Right renal pelvis (tissue), 4 donors: ENCODE data around the gene ADGRG6. TPM values are rescaled to one million over a fixed set of nuclear protein-coding genes. Genes with fewer than 3 reads are reported as not detected.
"Not testable (repeated sequence)": the region's sequence is repeated elsewhere in the genome, so short reads cannot be mapped to it uniquely, and the experiment has no call there.

Experiments used
- DNase-seq, 4 donors: peaks; one replicate each; pipeline ENCODE4 v3.0.0-alpha.2; 2013; ENCODE audit warnings: low read depth in 4 of 4, low spot score in 3 of 4, missing footprints in 1 of 4
- polyA plus RNA-seq, 4 donors: library from polyadenylated mRNA; unstranded; fragments of 120-200 nt; gene quantifications; one replicate each; pipeline ENCODE4 v1.2.1, GENCODE V29; 2013; ENCODE audit not compliant: insufficient read length in 4 of 4

Gene ADGRG6
- polyA plus RNA-seq, 4 donors: 31.5 to 38.3 (median 32.4) TPM

DNA sequence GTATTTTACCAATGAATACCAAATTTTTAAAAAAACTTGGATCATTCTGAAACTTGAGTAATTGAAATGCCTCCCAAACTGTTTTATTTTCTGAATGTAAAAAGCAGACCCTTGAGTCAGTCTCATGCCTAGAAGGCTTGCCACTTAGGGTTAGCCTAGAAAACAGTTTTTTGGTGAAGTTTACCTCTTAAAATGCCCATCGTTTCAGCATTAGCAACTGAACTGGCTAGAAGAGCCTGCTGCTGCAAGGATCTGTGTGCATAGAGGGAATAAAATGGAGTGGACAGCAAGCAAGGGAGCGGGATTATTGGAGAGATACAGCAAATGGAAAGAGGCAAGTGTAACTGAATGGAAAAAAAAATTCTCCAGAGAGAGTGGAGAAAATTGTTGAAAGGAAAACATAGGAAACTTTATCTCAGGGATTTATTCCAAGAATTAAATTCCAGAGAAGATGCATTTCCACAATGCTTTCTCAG lies 40.1 kb downstream of the ADGRG6 start:
- DNase-seq: no peak

DNA sequence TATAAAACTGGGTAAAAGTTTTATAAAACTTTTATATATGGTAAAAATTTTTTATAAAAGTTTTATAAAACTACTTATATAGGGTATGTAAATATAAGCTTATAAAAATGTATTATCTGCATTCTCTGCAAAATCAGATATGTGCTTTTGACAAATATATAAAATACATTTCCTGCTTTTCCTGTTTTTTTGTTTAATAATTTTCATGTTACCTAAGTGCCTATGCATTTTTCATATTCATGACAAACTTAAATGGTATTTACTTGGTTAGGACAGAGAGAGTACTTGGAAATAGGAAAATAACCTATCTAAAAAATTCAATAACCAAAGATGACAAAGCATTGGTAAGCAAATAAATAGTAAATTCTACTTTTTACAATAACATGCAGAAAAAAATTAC lies 41.2 kb downstream of the ADGRG6 start:
- DNase-seq: no peak

DNA sequence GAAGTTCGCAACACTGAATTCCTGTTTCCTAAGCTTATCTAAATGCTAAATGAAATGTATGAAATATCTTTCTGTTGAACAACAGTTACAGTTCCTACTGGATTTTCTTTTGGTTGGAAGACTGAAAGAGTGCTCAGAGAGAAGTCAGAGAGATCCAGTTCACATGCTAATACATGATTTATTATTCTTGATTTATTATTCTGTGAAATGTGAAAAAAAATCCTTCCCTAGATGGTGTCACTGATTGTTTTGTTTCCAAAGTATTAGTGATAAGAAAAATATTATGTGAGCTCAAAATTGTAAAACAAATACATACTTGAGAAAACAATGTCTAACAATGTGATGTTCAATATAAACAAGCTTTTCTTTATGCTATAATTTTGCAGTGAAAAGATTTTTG lies 42.1 kb downstream of the ADGRG6 start:
- DNase-seq: no peak

DNA sequence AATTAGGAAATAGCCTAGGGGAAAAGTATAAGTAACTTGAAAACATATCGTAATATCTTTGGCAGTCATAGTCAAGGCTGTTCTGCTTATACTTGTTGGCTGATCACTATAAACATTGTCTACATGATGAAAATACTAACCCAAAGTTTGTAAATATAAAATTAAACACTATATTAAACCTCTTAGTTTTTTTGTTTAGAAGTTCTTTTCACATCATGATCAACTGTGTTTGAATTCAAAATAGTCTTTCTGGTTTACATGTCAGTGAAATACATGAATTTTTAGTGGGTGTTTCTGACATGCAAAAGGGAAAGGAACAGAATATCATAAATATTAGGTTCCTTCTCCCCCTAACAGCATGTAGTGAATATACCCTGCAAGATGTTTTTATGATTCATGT lies 43.5 kb downstream of the ADGRG6 start:
- DNase-seq: no peak

DNA sequence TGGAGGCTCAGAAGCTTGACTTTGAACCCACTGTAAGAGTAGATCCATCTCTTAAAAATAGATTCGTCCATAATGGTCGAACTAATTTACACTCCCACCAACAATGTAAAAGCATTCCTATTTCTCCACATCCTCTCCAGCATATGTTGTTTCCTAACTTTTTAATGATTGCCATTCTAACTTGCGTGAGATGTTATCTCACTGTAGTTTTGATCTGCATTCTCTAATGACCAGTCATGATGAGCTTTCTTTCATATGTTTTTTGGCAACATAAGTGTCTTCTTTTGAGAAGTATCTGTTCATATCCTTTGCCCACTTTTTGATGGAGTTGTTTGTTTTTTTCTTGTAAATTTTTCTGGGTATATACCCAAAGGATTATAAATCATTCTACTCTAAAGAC lies 44.4 kb downstream of the ADGRG6 start:
- not testable (repeated sequence) for DNase-seq

DNA sequence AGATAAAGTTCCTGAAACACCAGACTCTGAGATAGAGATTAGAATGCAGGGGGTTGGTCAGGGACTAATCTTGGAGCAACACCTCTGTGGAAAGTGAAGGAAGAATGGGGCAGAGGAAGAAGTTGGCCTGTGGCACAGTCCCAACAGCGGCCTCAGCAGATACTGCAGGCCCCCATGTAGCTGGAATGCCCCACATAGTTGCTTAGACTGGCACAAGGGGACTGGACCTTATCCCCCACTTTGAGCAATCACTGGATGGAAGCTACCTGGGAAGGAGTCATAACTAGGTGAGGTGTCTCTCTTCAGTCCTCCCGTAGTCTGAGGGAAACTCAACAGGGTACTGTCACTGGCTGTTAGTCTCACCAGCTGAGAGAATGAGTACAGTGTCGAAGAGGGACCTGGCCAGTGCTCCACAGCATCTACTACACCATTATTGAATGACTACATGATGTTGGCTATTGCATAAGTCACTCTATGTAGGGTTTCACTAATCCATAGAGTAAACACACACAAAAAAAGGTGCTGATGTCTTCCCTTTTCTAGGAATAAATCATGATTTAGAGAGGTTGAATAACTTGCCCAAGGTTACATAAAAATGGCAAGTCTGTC lies 47.5 kb downstream of the ADGRG6 start:
- no peak for DNase-seq

DNA sequence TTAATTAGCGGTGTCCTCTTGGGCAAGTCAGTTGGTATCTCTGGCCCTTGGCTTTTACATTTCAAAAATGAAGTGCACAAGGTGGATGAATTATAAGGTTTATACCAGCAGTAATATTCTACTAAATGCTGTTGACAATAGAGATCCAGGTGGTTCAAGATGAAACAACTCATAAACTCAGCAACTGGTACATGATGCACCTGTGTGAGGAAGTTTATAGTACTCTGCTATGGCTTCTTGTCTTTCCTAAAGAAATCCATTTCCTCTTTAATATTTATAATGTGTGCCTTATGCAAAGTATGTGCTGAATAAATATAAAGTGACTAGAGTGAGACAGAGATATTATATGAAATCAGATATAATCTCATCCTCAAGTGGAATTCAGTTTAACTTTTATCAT lies 48.5 kb downstream of the ADGRG6 start:
- DNase-seq: no peak

DNA sequence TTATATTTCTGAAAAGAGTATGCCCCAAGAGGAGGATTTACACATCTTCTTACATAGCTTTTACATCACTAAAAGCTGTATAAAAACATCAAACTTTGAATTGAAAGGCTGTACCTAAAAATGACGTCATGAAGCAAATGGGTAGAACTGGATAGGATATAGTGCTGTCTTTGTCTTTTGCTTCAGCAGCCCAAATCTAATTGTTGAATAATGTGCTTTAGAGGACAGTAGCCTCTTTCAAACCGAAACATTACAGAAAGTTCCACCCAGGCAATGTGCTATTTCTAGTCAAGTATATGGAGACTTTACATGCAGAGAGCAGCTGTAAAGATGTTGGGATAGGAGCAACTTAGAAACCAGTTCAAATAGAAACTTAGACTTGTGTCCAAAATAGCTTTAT lies 51.9 kb downstream of the ADGRG6 start:
- no peak for DNase-seq

DNA sequence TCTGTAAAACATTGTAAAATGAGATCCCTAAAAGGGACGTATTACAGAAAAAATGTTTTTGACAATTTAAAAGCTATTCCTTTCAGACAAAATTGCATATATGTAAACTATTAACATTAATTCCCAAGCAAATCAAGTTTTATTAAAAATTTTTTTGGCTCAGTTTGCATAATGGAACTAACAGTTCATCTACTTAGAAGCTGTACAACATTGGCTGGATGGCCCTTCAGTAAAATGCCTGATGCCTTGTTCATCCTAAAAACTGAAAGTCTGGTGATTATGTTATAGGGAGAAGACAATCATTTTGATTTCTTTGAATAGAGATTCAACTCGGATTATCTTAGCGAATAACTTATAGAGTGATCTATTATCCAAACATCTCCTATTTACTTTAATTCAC lies 52.8 kb downstream of the ADGRG6 start:
- no peak for DNase-seq

DNA sequence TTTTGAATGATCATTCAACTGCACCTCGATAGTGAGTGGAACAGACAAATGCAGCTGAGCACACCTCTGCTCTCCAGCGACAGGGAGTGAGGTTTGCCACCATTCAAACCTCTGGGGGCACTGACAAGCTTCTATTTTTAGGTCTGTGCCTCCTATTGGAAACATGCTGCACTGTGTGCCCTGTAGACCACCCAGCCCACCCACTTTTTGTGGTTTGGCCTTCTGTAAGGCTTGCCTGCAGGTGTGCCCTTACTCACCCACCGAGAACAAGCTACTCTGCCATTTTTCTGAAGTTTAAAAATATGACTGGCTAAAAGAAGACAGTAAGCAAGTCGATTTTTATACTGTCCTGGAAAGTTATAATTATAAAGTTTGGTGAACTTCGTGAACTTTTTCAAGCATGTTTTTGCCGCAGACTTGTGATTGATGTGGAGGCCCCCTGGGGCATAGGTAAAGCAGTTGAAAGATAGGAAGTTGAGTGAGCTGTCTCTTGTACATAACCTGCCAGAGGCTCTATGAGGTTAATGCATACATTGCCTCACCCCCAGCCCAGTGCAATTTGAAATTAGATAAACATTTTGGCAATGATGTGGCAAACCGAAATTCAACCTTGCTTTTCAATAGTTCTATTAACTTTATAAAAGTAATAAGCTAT lies 53.8 kb downstream of the ADGRG6 start:
- DNase-seq: no peak

DNA sequence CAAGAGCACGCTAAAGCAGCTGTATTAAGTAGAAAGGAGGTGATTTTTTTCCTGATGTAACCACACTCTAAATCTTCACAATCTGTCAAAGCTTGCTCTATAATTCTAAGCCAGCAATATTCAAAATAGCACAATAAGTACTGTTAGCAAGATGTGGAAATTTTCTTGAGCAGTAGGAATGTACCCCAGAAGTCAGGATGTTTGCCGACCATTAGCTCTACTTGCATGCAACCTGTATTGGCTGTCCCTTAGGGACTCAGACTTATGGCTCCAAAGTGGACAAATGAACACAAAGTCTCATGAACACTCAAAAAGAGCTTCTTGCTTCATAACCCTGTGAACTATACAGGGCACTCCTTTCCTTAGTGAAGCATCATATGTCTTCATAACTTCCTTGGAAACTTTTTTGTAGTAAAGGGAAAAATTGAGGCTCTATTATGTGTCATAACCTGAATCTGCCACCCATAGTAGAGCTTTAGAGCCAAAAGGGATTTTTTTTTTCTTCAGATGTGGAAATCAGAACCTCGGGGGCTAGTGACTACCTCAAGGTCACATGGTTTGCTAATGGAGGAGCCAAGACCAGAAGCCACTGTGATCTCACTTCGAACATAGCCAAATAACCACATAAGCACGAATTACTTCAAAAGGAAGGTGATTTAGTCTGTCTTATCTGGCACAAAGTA lies 54.5 kb downstream of the ADGRG6 start:
- no peak for DNase-seq

DNA sequence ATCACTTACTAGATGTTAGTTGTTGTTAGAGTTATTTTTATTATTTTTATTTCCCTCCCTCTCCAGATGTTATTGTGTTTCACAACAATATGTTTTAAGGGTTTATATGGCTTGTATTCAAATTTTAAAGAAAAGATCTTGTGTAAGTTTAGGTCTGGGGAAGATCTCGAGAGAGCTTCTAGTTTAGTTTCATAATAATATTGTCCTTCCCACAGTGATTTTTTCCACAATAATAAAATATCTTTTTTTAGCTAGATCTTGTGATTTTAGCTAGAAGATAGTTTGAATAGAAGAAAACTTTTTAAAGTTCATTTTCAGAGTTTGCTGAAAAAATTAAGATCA lies 55.0 kb downstream of the ADGRG6 start:
- no peak for DNase-seq

DNA sequence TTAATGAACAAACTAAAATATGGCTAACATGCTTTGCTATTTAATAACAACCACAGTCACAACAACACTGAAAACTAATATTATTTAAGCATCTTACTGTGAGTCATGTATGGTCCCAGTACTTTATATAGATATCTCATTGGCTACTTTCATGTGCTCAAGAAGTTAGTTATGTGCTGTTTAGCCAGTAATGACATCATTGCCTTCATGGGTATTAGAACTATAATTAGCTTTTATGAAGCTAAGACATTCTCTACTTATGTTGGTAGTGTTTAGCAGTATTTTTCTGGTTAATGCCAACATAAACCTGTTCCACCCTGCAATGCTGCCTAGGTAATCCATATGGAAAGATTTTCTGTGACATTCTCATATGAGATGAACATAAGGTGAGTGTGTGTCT lies 56.1 kb downstream of the ADGRG6 start:
- DNase-seq: no peak

DNA sequence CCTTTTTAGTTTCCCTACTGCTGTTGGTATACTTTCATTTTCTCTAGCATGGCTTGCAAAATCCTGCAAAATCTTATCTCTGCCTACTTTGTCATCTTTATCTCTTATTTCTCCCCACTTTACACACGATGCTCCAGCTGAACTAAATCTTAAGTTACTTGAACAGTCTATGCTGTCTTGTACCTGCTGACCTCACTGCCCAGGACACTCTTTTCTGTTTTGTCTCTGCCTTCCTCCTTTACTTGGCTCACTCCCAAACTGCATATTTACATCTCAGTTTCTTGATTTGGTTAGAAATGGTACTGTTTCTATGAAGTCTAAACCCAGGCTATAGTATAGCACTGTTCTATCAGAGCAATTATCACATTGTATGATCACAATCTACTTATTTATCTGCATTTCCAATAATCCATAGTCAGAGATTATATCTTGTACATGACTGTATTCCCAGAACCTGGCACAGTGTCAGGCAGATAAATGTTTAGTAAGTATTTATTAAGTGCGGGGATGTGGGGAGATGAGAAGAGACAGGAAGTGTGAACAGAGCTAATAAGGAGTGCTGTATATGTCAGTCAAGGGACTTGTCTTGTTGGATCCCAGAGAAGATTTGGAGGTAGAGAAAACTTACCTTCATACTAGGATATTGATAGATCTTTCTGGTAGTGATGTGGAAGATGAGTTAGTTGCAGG lies 57.6 kb downstream of the ADGRG6 start:
- DNase-seq: no peak

DNA sequence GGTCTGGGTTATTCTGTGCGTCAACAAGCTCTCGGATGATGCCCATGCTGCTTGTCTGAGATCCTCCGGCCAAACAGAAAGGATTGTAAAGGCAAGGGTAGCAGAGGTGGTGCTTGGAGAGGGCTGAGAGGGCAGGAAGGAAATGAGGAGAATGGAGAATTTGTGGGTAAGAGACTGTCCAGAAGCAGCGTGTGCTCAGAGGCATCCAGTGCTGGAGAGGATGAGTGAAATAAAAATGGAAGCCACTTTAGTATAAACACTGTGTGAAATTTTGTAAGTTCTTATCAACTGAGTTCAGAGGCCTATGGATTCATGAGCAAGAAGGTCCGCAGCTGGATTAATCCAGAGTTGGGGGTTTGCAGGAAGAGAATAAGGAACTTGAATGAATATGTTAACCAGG lies 59.5 kb downstream of the ADGRG6 start:
- DNase-seq: no peak

DNA sequence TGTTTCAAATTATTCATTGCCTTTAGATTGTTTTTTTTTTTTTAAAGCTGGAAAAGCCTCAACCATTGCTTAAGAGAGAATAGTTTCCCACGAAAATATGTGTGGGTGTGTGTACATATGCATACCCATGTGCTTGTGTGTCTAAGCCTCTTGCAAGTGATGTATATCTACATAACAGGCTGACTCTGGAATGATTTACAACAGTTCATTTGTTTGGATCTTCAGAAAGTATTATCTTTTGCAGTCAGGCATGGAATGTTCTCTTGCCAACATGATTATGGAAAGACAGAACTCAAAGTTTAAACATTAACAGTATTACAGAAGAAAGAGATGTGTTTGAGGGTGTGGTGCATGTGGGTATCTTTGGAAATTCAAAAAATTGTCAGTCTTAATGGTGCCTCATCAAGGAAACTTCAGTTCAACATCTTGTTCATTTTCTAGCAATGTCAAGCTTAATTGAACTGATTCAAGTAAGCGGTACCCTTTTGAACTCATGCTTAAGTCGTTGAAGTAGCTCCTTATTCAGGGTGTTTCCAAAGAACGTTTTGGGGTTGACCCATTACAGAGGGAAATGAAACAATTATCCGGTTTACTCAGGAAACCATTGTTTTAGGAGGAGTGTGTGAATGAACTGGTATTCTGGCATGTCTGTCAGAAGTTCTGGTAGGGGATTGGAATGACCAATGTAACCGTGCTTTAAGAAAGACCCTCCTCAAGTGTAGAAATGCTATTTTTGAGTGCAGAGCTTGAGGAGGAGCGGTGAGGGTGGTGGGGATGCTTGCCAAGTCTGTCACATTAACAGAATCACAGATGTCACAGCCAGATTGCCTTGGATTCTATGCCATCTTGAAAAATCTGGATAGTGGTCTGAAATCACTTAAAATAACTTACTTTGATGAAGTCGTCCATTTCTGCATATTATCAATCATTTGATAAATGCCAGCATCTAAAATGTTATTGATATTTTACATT lies 60.3 kb downstream of the ADGRG6 start:
- DNase-seq: no peak

DNA sequence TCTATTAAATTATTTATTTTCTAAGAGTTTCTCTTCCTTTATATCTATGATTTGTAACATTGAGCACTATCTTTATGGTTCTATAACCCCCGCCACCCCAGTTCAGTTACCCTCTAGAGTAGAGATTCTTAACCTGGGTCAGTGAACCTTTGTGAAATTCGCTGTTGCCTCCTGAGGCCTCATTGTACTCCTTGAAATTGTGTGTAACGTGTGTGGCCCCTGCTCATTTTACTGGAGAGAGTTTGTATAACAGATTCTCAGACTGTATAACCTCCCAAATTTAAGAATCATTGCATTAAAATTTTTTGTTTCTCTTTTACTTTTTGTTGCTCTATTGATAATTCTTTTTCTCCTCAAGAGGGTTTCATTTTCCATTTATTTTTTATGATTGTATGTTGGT lies 65.3 kb downstream of the ADGRG6 start:
- DNase-seq: no peak

DNA sequence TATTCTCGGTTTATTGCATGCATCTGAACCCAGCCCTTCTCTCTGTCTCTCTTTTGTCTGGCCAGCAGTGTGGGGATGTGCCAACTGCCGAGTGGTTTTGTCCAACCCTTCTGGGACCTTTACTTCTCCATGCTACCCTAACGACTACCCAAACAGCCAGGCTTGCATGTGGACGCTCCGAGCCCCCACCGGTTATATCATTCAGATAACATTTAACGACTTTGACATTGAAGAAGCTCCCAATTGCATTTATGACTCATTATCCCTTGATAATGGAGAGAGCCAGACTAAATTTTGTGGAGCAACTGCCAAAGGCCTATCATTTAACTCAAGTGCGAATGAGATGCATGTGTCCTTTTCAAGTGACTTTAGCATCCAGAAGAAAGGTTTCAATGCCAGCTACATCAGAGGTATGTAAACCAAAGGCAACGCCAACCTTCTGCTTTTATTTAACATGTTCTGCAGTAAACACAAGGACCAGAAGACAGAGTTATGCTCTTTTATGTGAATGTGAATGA lies 65.8 kb downstream of the ADGRG6 start:
- DNase-seq: no peak

DNA sequence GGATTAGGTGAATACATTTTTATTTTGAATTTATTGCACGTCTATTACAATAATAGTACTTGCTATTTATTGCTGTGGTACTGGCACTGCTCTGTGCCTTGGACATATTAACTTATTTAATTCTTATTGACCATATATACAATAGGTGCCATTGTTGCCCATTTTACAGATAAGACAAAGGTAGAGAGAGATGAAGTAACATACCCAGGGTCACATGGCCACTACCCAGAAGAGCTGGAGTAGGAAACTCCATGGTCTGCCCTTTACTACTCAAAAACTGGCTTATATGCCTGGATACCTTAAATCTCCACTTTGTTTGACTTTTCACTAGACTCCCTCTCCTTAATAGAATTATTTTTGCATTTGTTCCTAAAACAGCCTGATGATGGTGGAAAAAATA lies 67.5 kb downstream of the ADGRG6 start:
- DNase-seq: no peak

DNA sequence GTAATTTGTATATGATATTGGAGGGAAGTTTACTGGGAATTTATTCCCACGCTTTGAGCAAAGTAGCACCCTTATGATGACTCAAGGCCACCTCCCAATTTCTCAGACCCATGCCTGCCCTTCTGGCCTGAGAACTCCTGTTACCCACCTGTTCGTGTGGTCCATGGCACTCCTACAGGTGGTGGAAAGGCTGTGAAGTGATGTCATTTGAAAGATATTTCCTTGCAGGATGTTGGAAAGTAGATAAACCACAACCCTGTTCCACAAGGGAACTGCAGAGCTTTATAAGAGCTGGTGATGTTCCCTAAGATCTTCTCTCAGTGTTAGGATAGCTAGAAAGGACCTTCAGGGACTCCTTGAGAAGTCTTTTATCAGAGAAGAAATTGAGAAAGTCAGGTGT lies 70.5 kb downstream of the ADGRG6 start:
- DNase-seq: no peak
